GM12878 (cell line): Measurements from ENCODE around the gene CD70. TPM values are rescaled to one million over a fixed set of nuclear protein-coding genes. Genes with fewer than 3 reads are reported as not detected.

Experiments
- ATAC-seq: fragments of 200-7000 bp; cut with Tn5 transposase; 3 replicates; pipeline ENCODE4 v1.9.1; 2020; ENCODE audit warnings: mild to moderate bottlenecking, moderate library complexity
- BruUV-seq: library from RNA; stranded (reverse); fragments of 400-500 nt; replicated peaks from 2 replicates; lab custom pipeline; 2021; lab: Mats Ljungman, UMichigan
- CTCF ChIA-PET: fragments of 300-600 bp; sonication (Branson Sonifier 250); formaldehyde crosslinking; extraction: SDS; loops from one replicate; lab custom pipeline; 2021; ENCODE audit warnings: inconsistent platforms; lab: Yijun Ruan, JAX
- POLR2A ChIA-PET: fragments of 350-600 bp; formaldehyde crosslinking; extraction: SDS; loops from one replicate; lab custom pipeline; 2021; ENCODE audit warnings: inconsistent platforms; lab: Charles Lee
- RAD21 ChIA-PET: fragments of 300-600 bp; sonication (Branson Sonifier 250); formaldehyde crosslinking; loops from one replicate; lab custom pipeline; 2023; ENCODE audit warnings: antibody characterized with exemption; ENCODE audit not compliant: unreplicated experiment; lab: Charles Lee
- SMC1A ChIA-PET: fragments of 300-600 bp; sonication (Branson Sonifier 250); formaldehyde crosslinking; loops from one replicate; lab custom pipeline; 2023; ENCODE audit not compliant: unreplicated experiment, uncharacterized antibody; lab: Charles Lee
- DNase-seq: peaks from one replicate; pipeline ENCODE4 v3.0.0-alpha.2; 2011; ENCODE audit warnings: low read depth, low spot score
- FAIRE-seq: peaks from 3 replicates; lab custom pipeline; 2011; peaks lifted over from hg19 to GRCh38; lab: Jason Lieb, UNC
- H2AFZ ChIP-seq: 2 replicates; pipeline ENCODE4 v1.6.0; 2011; ENCODE audit warnings: low read depth, low read length, control low read depth; ENCODE audit not compliant: control insufficient read depth
- H3K27ac ChIP-seq: 2 replicates; pipeline ENCODE4 v1.5.1; 2011; ENCODE audit warnings: control low read depth; ENCODE audit not compliant: control insufficient read depth, insufficient read depth
- H3K27me3 ChIP-seq, 2 experiments: replicated peaks in 1 of 2; 2 replicates each; pipeline versions ENCODE4 v1.6.0 to v1.6.1; 2011; ENCODE audit warnings: low read length in 1 of 2; ENCODE audit not compliant: control insufficient read depth in 2 of 2, insufficient read depth in 2 of 2
- H3K36me3 ChIP-seq, 2 experiments: 2 replicates each; pipeline ENCODE4 v1.5.1; 2011; ENCODE audit warnings: low read length in 1 of 2; ENCODE audit not compliant: control insufficient read depth in 2 of 2, insufficient read depth in 2 of 2
- H3K4me1 ChIP-seq: 2 replicates; pipeline ENCODE4 v1.6.1; 2011; ENCODE audit warnings: mild to moderate bottlenecking, low read length, moderate library complexity, mixed read lengths; ENCODE audit not compliant: control insufficient read depth, insufficient read depth
- H3K4me2 ChIP-seq: 2 replicates; pipeline ENCODE4 v1.6.0; 2011; ENCODE audit warnings: control low read depth; ENCODE audit not compliant: control insufficient read depth, insufficient read depth
- H3K4me3 ChIP-seq: fragments of 200-600 bp; sonication (generic); 2 replicates; pipeline ENCODE4 v1.5.1; 2016
- H3K79me2 ChIP-seq: 2 replicates; pipeline ENCODE4 v1.6.0; 2011; ENCODE audit warnings: low read length; ENCODE audit not compliant: control insufficient read depth, insufficient read depth
- H3K9ac ChIP-seq: 2 replicates; pipeline ENCODE4 v1.8.0; 2011; ENCODE audit warnings: low read length, control low read depth, mixed read lengths; ENCODE audit not compliant: control insufficient read depth, insufficient read depth
- H3K9me3 ChIP-seq: replicated peaks from 3 replicates; pipeline ENCODE4 v1.5.1; 2011; ENCODE audit warnings: mild to moderate bottlenecking, low read length; ENCODE audit not compliant: control insufficient read depth, insufficient read depth
- H4K20me1 ChIP-seq: 2 replicates; pipeline ENCODE4 v1.6.0; 2011; ENCODE audit not compliant: control insufficient read depth, insufficient read depth
- ATF7 ChIP-seq: fragments of 450-650 bp; IDR thresholded peaks from 2 replicates; pipeline ENCODE4 v1.6.1; 2016; ENCODE audit warnings: low read depth, mild to moderate bottlenecking
- CREB1 ChIP-seq: IDR thresholded peaks from 2 replicates; pipeline ENCODE4 v1.6.1; 2012; ENCODE audit warnings: low read depth, mild to moderate bottlenecking, inconsistent platforms
- CREM ChIP-seq: IDR thresholded peaks from 2 replicates; pipeline ENCODE4 v1.6.1; 2014; ENCODE audit warnings: antibody characterized with exemption, low read depth
- FOXK2 ChIP-seq: fragments of 450-650 bp; IDR thresholded peaks from 2 replicates; pipeline ENCODE4 v1.6.1; 2017; ENCODE audit warnings: mild to moderate bottlenecking, moderate library complexity
- IKZF2 ChIP-seq, 2 experiments: fragments of 450-650 bp; IDR thresholded peaks; 2 replicates each; pipeline ENCODE4 v1.6.1; 2017; ENCODE audit warnings: mild to moderate bottlenecking in 2 of 2, moderate library complexity in 2 of 2
- POLR2AphosphoS5 ChIP-seq: IDR thresholded peaks from 2 replicates; pipeline ENCODE4 v1.6.1; 2011; ENCODE audit warnings: mild to moderate bottlenecking, low read length, inconsistent platforms
- ZNF207 ChIP-seq: fragments of 450-650 bp; IDR thresholded peaks from 2 replicates; pipeline ENCODE4 v1.6.1; 2014; ENCODE audit warnings: antibody characterized with exemption, mild to moderate bottlenecking, borderline replicate concordance
- ZNF384 ChIP-seq: IDR thresholded peaks from 2 replicates; pipeline ENCODE4 v1.6.1; 2012; ENCODE audit warnings: low read depth, mild to moderate bottlenecking, low read length, improper control_type of control experiment, borderline replicate concordance
- WGBS: methylation state at CpG from one replicate; pipeline ENCODE4 v1.1.6; 2016; ENCODE audit warnings: low lambda C conversion rate; ENCODE audit not compliant: insufficient replicate concordance, insufficient coverage; ENCODE audit errors: missing lambda C conversion rate; 5-methylcytosine and 5-hydroxymethylcytosine counted together
- in situ Hi-C: fragments of 300-500 bp; cut with MboI; formaldehyde crosslinking; loops from 9 replicates; pipeline ENCODE4 v1.14.3; 2018; ENCODE audit warnings: mixed read lengths
- intact Hi-C: fragments of 100-400 bp; cut with micrococcal nuclease; formaldehyde crosslinking; loops from one replicate; pipeline ENCODE4 v1.14.2; 2022; ENCODE audit not compliant: unreplicated experiment
- polyA plus RNA-seq, 11 experiments: library from polyadenylated mRNA; depleted of rRNA in 4 of 11; unstranded in 6 of 11; stranded (reverse) in 5 of 11; fragments of >200 nt; fragmentation: Nextera tagmentation in 4 of 11; fragmentation: Illumina TruSeq in 1 of 11; extraction: Ambion mirVana in 4 of 11; extraction: Trizol in 1 of 11; gene quantifications; 1 replicate in 1 of 11; 2 replicates in 10 of 11; pipeline versions ENCODE4 v1.2.1 to v1.2.3, GENCODE V29; 2011 to 2016; ENCODE audit warnings: inconsistent platforms in 2 of 11, missing spikeins in 2 of 11, low read depth in 1 of 11
- total RNA-seq, 4 experiments: library from RNA; depleted of rRNA in 3 of 4; stranded (reverse); fragments of >200 nt in 3 of 4; fragmentation: Illumina TruSeq in 1 of 4; extraction: Trizol in 1 of 4; gene quantifications; 2 replicates each; pipeline versions ENCODE4 v1.2.1 to v1.2.3, GENCODE V29; 2013 to 2021
- TF ChIP-seq, protein P1 (sequence below): IDR thresholded peaks from 2 replicates; pipeline ENCODE4 v1.6.1; 2012; ENCODE audit warnings: low read length, inconsistent platforms
- TF ChIP-seq, protein P2 (sequence below): fragments of 450-650 bp; IDR thresholded peaks from 2 replicates; pipeline ENCODE4 v1.6.1; 2016; ENCODE audit warnings: mild to moderate bottlenecking
- TF ChIP-seq, protein P3 (sequence below): fragments of 450-650 bp; IDR thresholded peaks from 2 replicates; pipeline ENCODE4 v1.6.1; 2016; ENCODE audit warnings: mild to moderate bottlenecking

CD70 gene
- total and polyA plus RNA-seq, 10 of the 15 experiments (the other 5 are each of a cell fraction or from before 2014, with no cell fraction given), result 16.4 to 441 (median 265) TPM

GRCh38 chr19:6540918-6541689, 49.8 kb downstream of the CD70 start:
- WGBS, result 83% methylated on average over 13 of the region's 13 CpGs
- ATAC-seq (no peak), DNase-seq (no peak), FAIRE-seq (no peak)
- Histone ChIP-seq H3K27me3 (no peaks in the 10 kb centered on the region), H3K9ac (no peak overlapping the region), H3K79me2 (peaks cover 9% of the 10 kb centered on the region), H3K4me1 (peaks cover 40% of the 10 kb centered on the region), H3K4me3 (no peak overlapping the region), H3K36me3 (no peaks in the 10 kb centered on the region), H3K9me3 (peaks cover 1% of the 10 kb centered on the region; the same call in 1 of the 3 replicates), H4K20me1 (no peaks in the 10 kb centered on the region; the same call in 1 of the 2 replicates), H3K27ac (no peak overlapping the region), H2AFZ (no peak overlapping the region), H3K4me2 (no peak overlapping the region)
- no TSS peak for BruUV-seq
- CTCF ChIA-PET, result interaction anchor here (2.3 kb wide), 1 partner anchor 11 kb away, joined by 8 read pairs; no protein-coding TSS in a partner anchor
- SMC1A ChIA-PET, result interaction anchor here (0.7 to 2.0 kb wide), 6 partner anchors 12 to 53 kb away, joined by 3 to 5 read pairs (median 4); no protein-coding TSS in a partner anchor
- RAD21 ChIA-PET, result interaction anchor here (1.0 to 1.1 kb wide), 2 partner anchors 10 to 23 kb away, joined by 3 to 4 read pairs; partner anchors contain the start of gene TNFSF9
- TF ChIP-seq CREM (peak; percentile 53), ZNF384 (0 out of 2 replicates have a peak, but pooled peaks have one; percentile 5), IKZF2 (IDR thresholded peaks at IDR 0.05) (no peak), ZNF207 (no peak), FOXK2 (no peak), POLR2AphosphoS5 (peak; percentile 26; the same call in 1 of the 2 replicates), ATF7 (peak; percentile 86), CREB1 (peak; percentile 78)
- TF ChIP-seq, protein P1, sequence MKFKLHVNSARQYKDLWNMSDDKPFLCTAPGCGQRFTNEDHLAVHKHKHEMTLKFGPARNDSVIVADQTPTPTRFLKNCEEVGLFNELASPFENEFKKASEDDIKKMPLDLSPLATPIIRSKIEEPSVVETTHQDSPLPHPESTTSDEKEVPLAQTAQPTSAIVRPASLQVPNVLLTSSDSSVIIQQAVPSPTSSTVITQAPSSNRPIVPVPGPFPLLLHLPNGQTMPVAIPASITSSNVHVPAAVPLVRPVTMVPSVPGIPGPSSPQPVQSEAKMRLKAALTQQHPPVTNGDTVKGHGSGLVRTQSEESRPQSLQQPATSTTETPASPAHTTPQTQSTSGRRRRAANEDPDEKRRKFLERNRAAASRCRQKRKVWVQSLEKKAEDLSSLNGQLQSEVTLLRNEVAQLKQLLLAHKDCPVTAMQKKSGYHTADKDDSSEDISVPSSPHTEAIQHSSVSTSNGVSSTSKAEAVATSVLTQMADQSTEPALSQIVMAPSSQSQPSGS, result no peak
- TF ChIP-seq, protein P2, sequence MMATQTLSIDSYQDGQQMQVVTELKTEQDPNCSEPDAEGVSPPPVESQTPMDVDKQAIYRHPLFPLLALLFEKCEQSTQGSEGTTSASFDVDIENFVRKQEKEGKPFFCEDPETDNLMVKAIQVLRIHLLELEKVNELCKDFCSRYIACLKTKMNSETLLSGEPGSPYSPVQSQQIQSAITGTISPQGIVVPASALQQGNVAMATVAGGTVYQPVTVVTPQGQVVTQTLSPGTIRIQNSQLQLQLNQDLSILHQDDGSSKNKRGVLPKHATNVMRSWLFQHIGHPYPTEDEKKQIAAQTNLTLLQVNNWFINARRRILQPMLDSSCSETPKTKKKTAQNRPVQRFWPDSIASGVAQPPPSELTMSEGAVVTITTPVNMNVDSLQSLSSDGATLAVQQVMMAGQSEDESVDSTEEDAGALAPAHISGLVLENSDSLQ, result peak; percentile 68
- TF ChIP-seq, protein P3, sequence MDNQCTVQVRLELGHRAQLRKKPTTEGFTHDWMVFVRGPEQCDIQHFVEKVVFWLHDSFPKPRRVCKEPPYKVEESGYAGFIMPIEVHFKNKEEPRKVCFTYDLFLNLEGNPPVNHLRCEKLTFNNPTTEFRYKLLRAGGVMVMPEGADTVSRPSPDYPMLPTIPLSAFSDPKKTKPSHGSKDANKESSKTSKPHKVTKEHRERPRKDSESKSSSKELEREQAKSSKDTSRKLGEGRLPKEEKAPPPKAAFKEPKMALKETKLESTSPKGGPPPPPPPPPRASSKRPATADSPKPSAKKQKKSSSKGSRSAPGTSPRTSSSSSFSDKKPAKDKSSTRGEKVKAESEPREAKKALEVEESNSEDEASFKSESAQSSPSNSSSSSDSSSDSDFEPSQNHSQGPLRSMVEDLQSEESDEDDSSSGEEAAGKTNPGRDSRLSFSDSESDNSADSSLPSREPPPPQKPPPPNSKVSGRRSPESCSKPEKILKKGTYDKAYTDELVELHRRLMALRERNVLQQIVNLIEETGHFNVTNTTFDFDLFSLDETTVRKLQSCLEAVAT, result peak; percentile 59; the same call in 1 of the 2 replicates
- POLR2A ChIA-PET, result interaction anchor here (0.6 to 3.6 kb wide), 14 partner anchors 9 to 739 kb away, joined by 3 to 15 read pairs (median 4); partner anchors contain the start of gene TNFSF9
- intact Hi-C loops (no loop called here), in situ Hi-C loops (no loop called here)
